SU-DHL-6 (cell line): ENCODE results near the gene RNF187.

Experiments used
- CTCF ChIP-seq: fragments of 200-600 bp; sonication (generic); IDR thresholded peaks from one replicate; pipeline ENCODE4 v1.5.1; 2017; ENCODE audit warnings: antibody characterized with exemption, mild to moderate bottlenecking, low read length, moderate library complexity; ENCODE audit not compliant: insufficient read depth, poor library complexity, severe bottlenecking
- EZH2phosphoT487 ChIP-seq: fragments of 200-600 bp; sonication (generic), shearing (Covaris generic); conservative IDR thresholded peaks from 2 replicates; pipeline ENCODE4 v1.6.1; 2018; ENCODE audit warnings: mild to moderate bottlenecking, antibody characterized with exemption, low read length, moderate library complexity, mixed read lengths

GRCh38 chr1:228544921-228545591 is 57.9 kb downstream of the RNF187 start:
- TF ChIP-seq CTCF (no peak), EZH2phosphoT487 (no peak)
